Lung (tissue), 12 donors: Measurements from ENCODE around the gene CFAP20DC. TPM values are rescaled to one million over a fixed set of nuclear protein-coding genes. Genes with fewer than 3 reads are reported as not detected.

Source experiments
- ATAC-seq: fragments of 200-7000 bp; cut with Tn5 transposase; one replicate; pipeline ENCODE4 v1.9.1; 2020; ENCODE audit warnings: moderate number of reproducible peaks; ENCODE audit not compliant: insufficient read depth, low FRiP score
- DNase-seq, 3 donors: peaks; one replicate each; pipeline ENCODE4 v3.0.0-alpha.2; 2013 to 2017
- H3K27ac ChIP-seq, 2 donors: one replicate each; pipeline ENCODE4 v1.5.1; 2013; ENCODE audit warnings: mild to moderate bottlenecking in 2 of 2, moderate library complexity in 2 of 2, control low read depth in 1 of 2, inconsistent platforms in 1 of 2, low read depth in 1 of 2, low read length in 1 of 2
- H3K27me3 ChIP-seq, 3 donors: one replicate each; pipeline ENCODE4 v1.5.1; 2013; ENCODE audit warnings: low read length in 2 of 3; ENCODE audit not compliant: control insufficient read depth in 3 of 3, insufficient read depth in 3 of 3
- H3K36me3 ChIP-seq, 4 donors: one replicate each; pipeline ENCODE4 v1.5.1; 2013; ENCODE audit warnings: low read length in 4 of 4, mild to moderate bottlenecking in 1 of 4, moderate library complexity in 1 of 4; ENCODE audit not compliant: control insufficient read depth in 4 of 4, insufficient read depth in 4 of 4
- H3K4me1 ChIP-seq, 5 donors: one replicate each; pipeline ENCODE4 v1.5.1; 2013; ENCODE audit warnings: low read length in 5 of 5, mild to moderate bottlenecking in 2 of 5, moderate library complexity in 1 of 5; ENCODE audit not compliant: control insufficient read depth in 5 of 5, insufficient read depth in 5 of 5
- H3K4me3 ChIP-seq: one replicate; pipeline ENCODE4 v1.5.1; 2013; ENCODE audit warnings: mild to moderate bottlenecking, control low read depth, moderate library complexity
- H3K9ac ChIP-seq, 2 donors: one replicate each; pipeline ENCODE4 v1.5.1; 2013; ENCODE audit warnings: low read length in 2 of 2, control low read depth in 1 of 2; ENCODE audit not compliant: insufficient read depth in 1 of 2
- H3K9me3 ChIP-seq, 4 donors: one replicate each; pipeline ENCODE4 v1.5.1; 2013; ENCODE audit warnings: low read length in 3 of 4, mild to moderate bottlenecking in 1 of 4, moderate library complexity in 1 of 4; ENCODE audit not compliant: control insufficient read depth in 4 of 4, insufficient read depth in 3 of 4
- CTCF ChIP-seq: IDR thresholded peaks from 2 replicates; pipeline ENCODE4 v1.5.1; 2012; ENCODE audit warnings: mild to moderate bottlenecking; ENCODE audit errors: control extremely low read depth, extremely low read depth
- WGBS, 2 donors: extraction: QIAGEN DNeasy Blood & Tissue Kit; methylation state at CpG; one replicate each; pipeline ENCODE4 v1.1.7; 2013; 5-methylcytosine and 5-hydroxymethylcytosine counted together
- polyA plus RNA-seq, 2 donors: library from polyadenylated mRNA; stranded (reverse); fragments of 200-250 nt; gene quantifications; one replicate each; pipeline ENCODE4 v1.2.1, GENCODE V29; 2013
- total RNA-seq, 2 donors: library from RNA; depleted of rRNA in 1 of 2; stranded (reverse); fragments of >200 nt in 1 of 2; gene quantifications; one replicate each; pipeline ENCODE4 v1.2.1, GENCODE V29; 2014 to 2021
- donor health status: control.
- donor health status: control.
- donor health status: Bipolar disorder and iron deficiency.
- donor health status: healthy.
- donor health status: DM: yes; HTN: yes; CAD: no.

The CFAP20DC gene
- total and polyA plus RNA-seq, 4 donors = 0.47 to 5.4 (median 1.5) TPM

GRCh38 chr3:58955308-58955707, 94.5 kb downstream of the CFAP20DC start:
- DNase-seq = no peak
- no peaks in the 10 kb centered on the region for H3K4me1 ChIP-seq
- H3K4me3 ChIP-seq = no peak overlapping the region
- ATAC-seq = no peak
- peaks cover 0 to 2% (median 0%) of the 10 kb centered on the region in 4 donors for H3K9me3 ChIP-seq
- H3K9ac ChIP-seq = no peak overlapping the region
- no peaks in the 10 kb centered on the region for H3K36me3 ChIP-seq
- no peak for TF ChIP-seq CTCF
- no peaks in the 10 kb centered on the region for H3K27me3 ChIP-seq
- no peak overlapping the region for H3K27ac ChIP-seq
- WGBS, 2 donors = 77 to 98% methylated on average over 2 of the region's 2 CpGs

GRCh38 chr3:58953288-58953687, 96.5 kb downstream of the CFAP20DC start:
- no peak overlapping the region for H3K27ac ChIP-seq
- no peaks in the 10 kb centered on the region for H3K36me3 ChIP-seq
- H3K4me3 ChIP-seq = no peak overlapping the region
- H3K4me1 ChIP-seq = no peaks in the 10 kb centered on the region
- TF ChIP-seq CTCF = no peak
- no peaks in the 10 kb centered on the region for H3K27me3 ChIP-seq
- WGBS, 2 donors = 89 to 95% methylated on average over 1 of the region's 1 CpG
- H3K9me3 ChIP-seq = peaks cover 0 to 2% (median 0%) of the 10 kb centered on the region in 4 donors
- no peak overlapping the region for H3K9ac ChIP-seq
- DNase-seq = no peak
- ATAC-seq = no peak

GRCh38 chr3:58952128-58952917, 97.5 kb downstream of the CFAP20DC start:
- Histone ChIP-seq H3K4me3 (no peak overlapping the region), H3K27ac (no peak overlapping the region), H3K9ac (no peak overlapping the region), H3K4me1 (no peaks in the 10 kb centered on the region), H3K27me3 (no peaks in the 10 kb centered on the region), H3K9me3 (peaks cover 0 to 3% (median under 1%) of the 10 kb centered on the region in 4 donors), H3K36me3 (no peaks in the 10 kb centered on the region)
- no peak for ATAC-seq
- no peak for TF ChIP-seq CTCF
- WGBS, 2 donors = 85 to 88% methylated on average over 4 of the region's 4 CpGs
- no peak for DNase-seq
